Astrocyte (in vitro differentiated cells and primary cell): ENCODE measurements around the gene BRD8.

Experiments
- EZH2 ChIP-seq: IDR thresholded peaks from 2 replicates; pipeline ENCODE4 v1.6.1; 2012; ENCODE audit warnings: mild to moderate bottlenecking, low read length, inconsistent platforms; ENCODE audit not compliant: insufficient read depth
- TF ChIP-seq, protein P1 (sequence below): IDR thresholded peaks from 2 replicates; pipeline ENCODE4 v1.5.1; 2011; ENCODE audit warnings: low read depth, mild to moderate bottlenecking, inconsistent platforms, low read length, moderate library complexity; ENCODE audit not compliant: insufficient read depth

DNA sequence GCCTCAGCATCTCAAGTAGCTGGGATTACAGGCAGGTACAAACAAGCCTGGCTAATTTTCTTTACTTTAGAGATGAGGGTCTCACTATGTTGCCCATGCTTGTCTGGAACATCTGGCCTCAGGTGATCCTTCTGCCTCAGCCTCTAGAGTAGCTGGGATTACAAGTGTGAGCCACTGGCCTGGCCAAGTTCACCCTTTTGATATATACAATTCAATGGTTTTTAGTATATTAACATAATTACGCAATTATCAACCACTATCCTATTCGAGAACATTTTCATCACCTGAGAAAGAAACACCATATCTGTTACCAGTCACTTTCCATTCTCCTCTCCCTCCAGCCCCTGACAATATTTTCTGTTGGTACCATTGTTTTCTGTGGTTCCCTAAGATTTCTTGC, 38.4 kb upstream of the BRD8 start:
- TF ChIP-seq, protein P1, sequence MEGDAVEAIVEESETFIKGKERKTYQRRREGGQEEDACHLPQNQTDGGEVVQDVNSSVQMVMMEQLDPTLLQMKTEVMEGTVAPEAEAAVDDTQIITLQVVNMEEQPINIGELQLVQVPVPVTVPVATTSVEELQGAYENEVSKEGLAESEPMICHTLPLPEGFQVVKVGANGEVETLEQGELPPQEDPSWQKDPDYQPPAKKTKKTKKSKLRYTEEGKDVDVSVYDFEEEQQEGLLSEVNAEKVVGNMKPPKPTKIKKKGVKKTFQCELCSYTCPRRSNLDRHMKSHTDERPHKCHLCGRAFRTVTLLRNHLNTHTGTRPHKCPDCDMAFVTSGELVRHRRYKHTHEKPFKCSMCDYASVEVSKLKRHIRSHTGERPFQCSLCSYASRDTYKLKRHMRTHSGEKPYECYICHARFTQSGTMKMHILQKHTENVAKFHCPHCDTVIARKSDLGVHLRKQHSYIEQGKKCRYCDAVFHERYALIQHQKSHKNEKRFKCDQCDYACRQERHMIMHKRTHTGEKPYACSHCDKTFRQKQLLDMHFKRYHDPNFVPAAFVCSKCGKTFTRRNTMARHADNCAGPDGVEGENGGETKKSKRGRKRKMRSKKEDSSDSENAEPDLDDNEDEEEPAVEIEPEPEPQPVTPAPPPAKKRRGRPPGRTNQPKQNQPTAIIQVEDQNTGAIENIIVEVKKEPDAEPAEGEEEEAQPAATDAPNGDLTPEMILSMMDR, result no peak
- TF ChIP-seq EZH2, result no peak
